ENCODE data around the gene ABCA2.

GRCh38 chr9:136964833-136965422 is 63.1 kb downstream of the ABCA2 start:
- no peak for TF ChIP-seq POLR2A (IDR thresholded peaks at IDR 0.05)
- TF ChIP-seq, protein P1, sequence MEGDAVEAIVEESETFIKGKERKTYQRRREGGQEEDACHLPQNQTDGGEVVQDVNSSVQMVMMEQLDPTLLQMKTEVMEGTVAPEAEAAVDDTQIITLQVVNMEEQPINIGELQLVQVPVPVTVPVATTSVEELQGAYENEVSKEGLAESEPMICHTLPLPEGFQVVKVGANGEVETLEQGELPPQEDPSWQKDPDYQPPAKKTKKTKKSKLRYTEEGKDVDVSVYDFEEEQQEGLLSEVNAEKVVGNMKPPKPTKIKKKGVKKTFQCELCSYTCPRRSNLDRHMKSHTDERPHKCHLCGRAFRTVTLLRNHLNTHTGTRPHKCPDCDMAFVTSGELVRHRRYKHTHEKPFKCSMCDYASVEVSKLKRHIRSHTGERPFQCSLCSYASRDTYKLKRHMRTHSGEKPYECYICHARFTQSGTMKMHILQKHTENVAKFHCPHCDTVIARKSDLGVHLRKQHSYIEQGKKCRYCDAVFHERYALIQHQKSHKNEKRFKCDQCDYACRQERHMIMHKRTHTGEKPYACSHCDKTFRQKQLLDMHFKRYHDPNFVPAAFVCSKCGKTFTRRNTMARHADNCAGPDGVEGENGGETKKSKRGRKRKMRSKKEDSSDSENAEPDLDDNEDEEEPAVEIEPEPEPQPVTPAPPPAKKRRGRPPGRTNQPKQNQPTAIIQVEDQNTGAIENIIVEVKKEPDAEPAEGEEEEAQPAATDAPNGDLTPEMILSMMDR (IDR thresholded peaks at IDR 0.05), result no peak

Data from breast epithelium (tissue), 3 donors.